Progenitor cell of endocrine pancreas (in vitro differentiated cells): ENCODE results near the gene PARVA. TPM values are rescaled to one million over a fixed set of nuclear protein-coding genes. Genes with fewer than 3 reads are reported as not detected.

Source experiments
- DNase-seq: peaks from one replicate; pipeline ENCODE4 v3.0.0; 2021; ENCODE audit warnings: low spot score; ENCODE audit not compliant: unreplicated experiment
- H3K27ac Mint-ChIP-seq: 2 replicates; pipeline ENCODE4 v1.8.0; 2021; ENCODE audit warnings: mild to moderate bottlenecking, moderate library complexity, mixed read lengths
- H3K27me3 Mint-ChIP-seq: 2 replicates; pipeline ENCODE4 v1.8.0; 2021; ENCODE audit warnings: mixed read lengths
- H3K36me3 Mint-ChIP-seq: 2 replicates; pipeline ENCODE4 v1.8.0; 2022; ENCODE audit warnings: mixed read lengths; ENCODE audit not compliant: insufficient read depth
- H3K4me1 Mint-ChIP-seq: 2 replicates; pipeline ENCODE4 v1.8.0; 2021; ENCODE audit warnings: low read depth, mixed read lengths
- H3K4me3 Mint-ChIP-seq: 2 replicates; pipeline ENCODE4 v1.8.0; 2021; ENCODE audit warnings: low read depth, mild to moderate bottlenecking, moderate library complexity, mixed read lengths
- H3K9me3 Mint-ChIP-seq: 2 replicates; pipeline ENCODE4 v1.8.0; 2021; ENCODE audit warnings: low read depth, mixed read lengths
- CTCF ChIP-seq: fragments of 200-600 bp; sonication (generic); IDR thresholded peaks from one replicate; pipeline ENCODE4 v1.5.0; 2021; ENCODE audit warnings: antibody characterized with exemption, mild to moderate bottlenecking; ENCODE audit not compliant: unreplicated experiment
- total RNA-seq: library from RNA; stranded (reverse); gene quantifications from 2 replicates; pipeline ENCODE4 v1.2.1, GENCODE V29; 2021

The PARVA gene
- total RNA-seq, 1 donor from 2014 or later: 49.3 TPM

- Mint-ChIP-seq H3K36me3 (no peaks in the 10 kb centered on the region), H3K27ac (no peak overlapping the region), H3K4me1 (no peaks in the 10 kb centered on the region), H3K27me3 (no peaks in the 10 kb centered on the region), H3K9me3 (peaks cover 11% of the 10 kb centered on the region), H3K4me3 (no peak overlapping the region)
- no peak for DNase-seq
- no peak for TF ChIP-seq CTCF
These were observed 176.8 kb downstream of the PARVA start for GRCh38 chr11:12554122-12554521.

- Mint-ChIP-seq H3K4me3 (no peak overlapping the region), H3K9me3 (peaks cover 11% of the 10 kb centered on the region), H3K36me3 (no peaks in the 10 kb centered on the region), H3K4me1 (no peaks in the 10 kb centered on the region), H3K27ac (no peak overlapping the region), H3K27me3 (no peaks in the 10 kb centered on the region)
- no peak for TF ChIP-seq CTCF
- no peak for DNase-seq
These were observed 178.8 kb downstream of the PARVA start for GRCh38 chr11:12556155-12556554.

- Mint-ChIP-seq H3K4me1 (no peaks in the 10 kb centered on the region), H3K27me3 (no peaks in the 10 kb centered on the region), H3K27ac (no peak overlapping the region), H3K9me3 (peaks cover 11% of the 10 kb centered on the region), H3K4me3 (no peak overlapping the region), H3K36me3 (no peaks in the 10 kb centered on the region)
- no peak for DNase-seq
- TF ChIP-seq CTCF: no peak
These were observed 179.5 kb downstream of the PARVA start for GRCh38 chr11:12556788-12557384.

GRCh38 chr11:12559011-12559410, 181.6 kb downstream of the PARVA start:
- Mint-ChIP-seq H3K4me3 (no peak overlapping the region), H3K9me3 (peaks cover 8% of the 10 kb centered on the region), H3K4me1 (no peaks in the 10 kb centered on the region), H3K36me3 (no peaks in the 10 kb centered on the region), H3K27me3 (peaks cover 3% of the 10 kb centered on the region), H3K27ac (no peak overlapping the region)
- DNase-seq: no peak
- TF ChIP-seq CTCF: no peak

- H3K4me3 Mint-ChIP-seq: no peak overlapping the region
- no peak overlapping the region for H3K27ac Mint-ChIP-seq
- peaks cover 3% of the 10 kb centered on the region for H3K27me3 Mint-ChIP-seq
These were observed 183.0 kb downstream of the PARVA start for GRCh38 chr11:12560362-12560761.

More at GRCh38 chr11:12560362-12560761, 183.0 kb downstream of the PARVA start:
- Mint-ChIP-seq H3K9me3 (no peaks in the 10 kb centered on the region), H3K36me3 (no peaks in the 10 kb centered on the region), H3K4me1 (no peaks in the 10 kb centered on the region)
- no peak for TF ChIP-seq CTCF
- no peak for DNase-seq
